Pancreas (tissue), 10 donors: ENCODE results near the gene POU6F2. TPM values are rescaled to one million over a fixed set of nuclear protein-coding genes. Genes with fewer than 3 reads are reported as not detected.

Experiments
- ATAC-seq, 4 donors: fragments of 200-7000 bp; cut with Tn5 transposase; one replicate each; pipeline versions ENCODE4 v1.8.0 to v1.9.1; 2020; ENCODE audit warnings: mild to moderate bottlenecking in 4 of 4, moderate library complexity in 4 of 4
- DNase-seq, 6 donors: peaks; one replicate each; pipeline ENCODE4 v3.0.0-alpha.2; 2020
- FAIRE-seq: peaks from 2 replicates; lab custom pipeline; 2012; peaks lifted over from hg19 to GRCh38; lab: Jason Lieb, UNC
- H3K27ac ChIP-seq, 4 donors: fragments of 200-600 bp; sonication (generic); 1 replicate in 3 of 4; 2 replicates in 1 of 4; pipeline versions ENCODE4 v1.5.0 to v1.8.0; 2020
- H3K27me3 ChIP-seq, 4 donors: fragments of 200-600 bp; one replicate each; pipeline ENCODE4 v1.8.0; 2021
- H3K36me3 ChIP-seq, 3 donors: fragments of 200-600 bp; sonication (generic) in 1 of 3; one replicate each; pipeline versions ENCODE4 v1.5.0 to v1.8.0; 2020 to 2021
- H3K4me1 ChIP-seq, 3 donors: fragments of 200-600 bp; one replicate each; pipeline ENCODE4 v1.8.0; 2021
- H3K4me3 ChIP-seq, 4 donors: fragments of 200-600 bp; sonication (generic) in 2 of 4; one replicate each; pipeline versions ENCODE4 v1.5.0 to v1.8.0; 2020 to 2021
- H3K9me3 ChIP-seq, 4 donors: fragments of 200-600 bp; one replicate each; pipeline ENCODE4 v1.8.0; 2021
- CTCF ChIP-seq, 4 donors: fragments of 200-600 bp; sonication (generic) in 3 of 4; IDR thresholded peaks; one replicate each; pipeline versions ENCODE4 v1.5.0 to v1.8.0; 2021; ENCODE audit warnings: antibody characterized with exemption in 4 of 4
- WGBS, 2 donors: extraction: QIAGEN DNeasy Blood & Tissue Kit; methylation state at CpG; one replicate each; pipeline ENCODE4 v1.1.7; 2013; 5-methylcytosine and 5-hydroxymethylcytosine counted together
- intact Hi-C, 3 donors: fragments of 100-400 bp; cut with DNase I; formaldehyde crosslinking; loops; one replicate each; pipeline versions ENCODE4 v1.11.1 to v1.14.2; 2022
- polyA plus RNA-seq, 2 donors: library from polyadenylated mRNA; stranded (reverse); fragments of 200-250 nt; gene quantifications; one replicate each; pipeline ENCODE4 v1.2.3, GENCODE V29; 2013
- total RNA-seq, 6 donors: library from RNA; stranded (reverse); fragmentation: NEBNext Ultra II Directional in 4 of 6; extraction: Animal tissue kit (Norgen Biotek cat#: 25700) in 4 of 6; gene quantifications; one replicate each; pipeline versions ENCODE4 v1.2.1 to v1.2.4, GENCODE V29; 2021 to 2023
- donor health status: healthy with polysubstance abuse.
- donor health status: DM: no; HTN: no; CAD: no; lungs with moderate emphysema.
- donor health status: DM: no; HTN: no; CAD: no.
- donor health status: control.
- donor health status: control.
- donor health status: Bipolar disorder and iron deficiency.
- donor health status: DM: yes; HTN: yes; CAD: no.
- donor health status: DM: no; HTN: no; CAD: no.
- donor health status: DM: no; HTN: no; CAD: no.
- donor health status: DM: yes; HTN: yes; CAD: no.

POU6F2 gene
- total and polyA plus RNA-seq, 8 donors = 1.3 to 4.2 (median 2.4) TPM

- TF ChIP-seq CTCF (IDR thresholded peaks at IDR 0.05) = no peak
- 28 to 35% methylated on average over 5 of the region's 5 CpGs for WGBS, 2 donors
- Histone ChIP-seq H3K9me3 (no peaks in the 10 kb centered on the region), H3K4me1 (no peaks in the 10 kb centered on the region), H3K4me3 (no peak overlapping the region), H3K36me3 (no peaks in the 10 kb centered on the region), H3K27me3 (peaks cover 0 to 7% (median 0%) of the 10 kb centered on the region in 4 donors), H3K27ac (peak overlapping the region in 1 of 4 donors; percentile 14)
- intact Hi-C loops = no loop called here
- no peak for FAIRE-seq
- peak in 1 of 4 donors; percentile 51 for ATAC-seq
- no peak for DNase-seq
Measured at GRCh38 chr7:39091774-39092173, 114.1 kb downstream of the POU6F2 start.

GRCh38 chr7:39094731-39095130 lies 117.0 kb downstream of the POU6F2 start:
- no peaks in the 10 kb centered on the region for H3K36me3 ChIP-seq
- no peak overlapping the region for H3K27ac ChIP-seq
- peaks cover 0 to 7% (median 0%) of the 10 kb centered on the region in 4 donors for H3K27me3 ChIP-seq
- no peak for DNase-seq
- no peak for TF ChIP-seq CTCF (IDR thresholded peaks at IDR 0.05)
- no peak overlapping the region for H3K4me3 ChIP-seq
- intact Hi-C loops = no loop called here
- no peaks in the 10 kb centered on the region for H3K9me3 ChIP-seq
- H3K4me1 ChIP-seq = no peaks in the 10 kb centered on the region
- FAIRE-seq = no peak
- WGBS, 2 donors = 70 to 79% methylated on average over 2 of the region's 2 CpGs
- no peak for ATAC-seq

- Histone ChIP-seq H3K4me3 (no peak overlapping the region), H3K9me3 (no peaks in the 10 kb centered on the region), H3K27me3 (peaks cover 0 to 7% (median 0%) of the 10 kb centered on the region in 4 donors), H3K27ac (no peak overlapping the region), H3K36me3 (no peaks in the 10 kb centered on the region), H3K4me1 (no peaks in the 10 kb centered on the region)
- WGBS, 2 donors = 59 to 72% methylated on average over 7 of the region's 7 CpGs
- FAIRE-seq (no peak), DNase-seq (no peak), ATAC-seq (no peak)
- no peak for TF ChIP-seq CTCF (IDR thresholded peaks at IDR 0.05)
- intact Hi-C loops = no loop called here
Measured at GRCh38 chr7:39095875-39096619, 118.3 kb downstream of the POU6F2 start.

- DNase-seq = no peak
- Histone ChIP-seq H3K27me3 (peaks cover 0 to 2% (median 0%) of the 10 kb centered on the region in 4 donors), H3K36me3 (no peaks in the 10 kb centered on the region), H3K4me1 (no peaks in the 10 kb centered on the region), H3K9me3 (no peaks in the 10 kb centered on the region), H3K4me3 (no peak overlapping the region), H3K27ac (no peak overlapping the region)
- FAIRE-seq = no peak
- 65 to 87% methylated on average over 3 of the region's 3 CpGs for WGBS, 2 donors
- intact Hi-C loops = no loop called here
- TF ChIP-seq CTCF (IDR thresholded peaks at IDR 0.05) = no peak
- no peak for ATAC-seq
Measured at GRCh38 chr7:39098506-39098905, 120.8 kb downstream of the POU6F2 start.

- no peaks in the 10 kb centered on the region for H3K27me3 ChIP-seq
- intact Hi-C loops = no loop called here
- WGBS, 2 donors = 76 to 81% methylated on average over 3 of the region's 3 CpGs
- no peak for TF ChIP-seq CTCF (IDR thresholded peaks at IDR 0.05)
- no peaks in the 10 kb centered on the region for H3K9me3 ChIP-seq
- no peak for ATAC-seq
- H3K4me3 ChIP-seq = no peak overlapping the region
- DNase-seq = no peak
- H3K4me1 ChIP-seq = no peaks in the 10 kb centered on the region
- H3K27ac ChIP-seq = no peak overlapping the region
- no peak for FAIRE-seq
- no peaks in the 10 kb centered on the region for H3K36me3 ChIP-seq
Measured at GRCh38 chr7:39099146-39099545, 121.4 kb downstream of the POU6F2 start.
